OCI-M2 (cell line): ENCODE data around the gene NT5C1B.

Experiments
- DNase-seq: peaks from one replicate; lab custom pipeline; 2025; ENCODE audit not compliant: unreplicated experiment; lab: John Stamatoyannopoulos, UW

The NT5C1B gene

DNA sequence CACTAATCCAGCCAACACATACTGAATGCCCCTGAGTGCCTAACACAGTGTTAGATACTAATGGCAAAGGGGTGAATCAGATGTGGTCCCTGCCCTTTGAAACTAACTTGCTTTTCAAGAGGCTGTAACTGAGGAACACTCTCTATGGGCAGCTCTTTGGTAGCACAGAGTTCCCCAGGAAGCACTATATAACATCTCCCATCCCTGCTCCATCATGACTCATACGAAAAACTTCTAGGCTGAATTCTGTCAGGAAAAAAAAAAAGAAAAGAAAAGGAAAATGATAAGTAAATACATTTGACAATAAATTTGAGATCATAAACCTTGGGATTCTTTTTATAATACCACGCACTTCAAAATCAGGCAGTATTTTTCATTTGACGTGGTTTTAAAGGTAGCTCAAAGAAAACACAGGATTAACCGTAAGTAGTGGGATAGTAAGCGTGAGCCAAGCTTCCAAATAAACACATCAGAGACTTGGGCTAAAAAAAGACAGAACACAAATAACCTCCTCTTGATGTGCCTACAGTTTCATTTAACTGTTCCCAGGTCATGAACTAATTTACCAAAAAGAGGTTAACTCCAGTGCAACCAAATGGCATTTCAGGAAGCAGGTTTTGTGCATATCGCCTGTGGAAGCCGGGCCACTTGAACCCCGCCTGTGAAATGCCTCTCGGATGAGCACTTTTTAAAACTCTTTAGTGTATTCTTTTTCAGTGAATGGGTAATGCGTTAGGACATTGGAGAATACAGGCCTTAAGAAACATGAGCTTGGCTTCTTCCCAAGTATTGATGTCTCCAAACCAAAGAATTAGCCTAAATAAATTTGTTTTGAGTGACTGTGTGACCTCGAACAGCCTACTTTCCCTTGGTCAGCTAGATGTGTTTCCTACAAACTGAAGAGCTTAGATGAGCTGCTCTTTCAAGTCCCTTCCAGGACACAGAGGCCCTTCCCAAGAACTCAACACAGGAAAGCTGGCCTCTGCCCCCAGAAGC is 71.0 kb downstream of the NT5C1B start:
- DNase-seq = no peak

DNA sequence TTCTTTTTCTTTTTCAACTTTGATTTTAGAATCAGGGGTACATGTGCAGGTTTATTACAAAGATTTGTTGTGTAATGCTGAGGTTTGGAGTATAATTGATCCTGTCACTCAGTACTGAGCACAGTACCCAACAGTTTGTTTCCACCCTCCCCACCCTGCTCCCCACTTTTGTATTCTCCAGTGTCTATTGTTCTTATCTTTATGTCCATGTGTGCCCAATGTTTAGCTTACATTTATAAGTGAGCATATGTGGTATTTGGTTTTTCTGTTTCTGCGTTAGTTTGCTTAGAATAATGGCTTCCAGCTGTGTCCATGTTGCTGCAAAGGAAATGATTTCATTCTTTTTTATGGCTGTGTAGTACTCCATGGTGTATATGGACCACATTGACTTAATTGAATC is 72.0 kb downstream of the NT5C1B start:
- no peak for DNase-seq

DNA sequence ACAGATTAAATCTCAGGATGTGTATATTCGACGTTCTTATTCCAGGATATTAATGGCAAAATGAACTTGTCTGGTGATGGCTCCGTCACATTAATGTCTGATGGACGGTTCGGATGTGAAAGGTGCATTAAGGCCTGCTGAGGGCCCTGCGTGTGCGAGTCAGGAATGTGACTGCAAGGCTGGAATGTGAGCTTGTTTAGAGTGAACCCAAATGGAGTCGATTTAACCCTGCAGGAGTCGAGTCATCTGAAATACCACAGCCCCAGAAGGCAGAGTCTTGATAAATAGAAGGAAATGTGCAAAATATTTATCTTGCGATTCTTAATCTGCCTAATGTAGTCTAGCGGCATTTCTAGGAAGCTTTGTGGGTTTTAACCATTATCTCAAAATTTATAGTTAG is 73.3 kb downstream of the NT5C1B start:
- no peak for DNase-seq

DNA sequence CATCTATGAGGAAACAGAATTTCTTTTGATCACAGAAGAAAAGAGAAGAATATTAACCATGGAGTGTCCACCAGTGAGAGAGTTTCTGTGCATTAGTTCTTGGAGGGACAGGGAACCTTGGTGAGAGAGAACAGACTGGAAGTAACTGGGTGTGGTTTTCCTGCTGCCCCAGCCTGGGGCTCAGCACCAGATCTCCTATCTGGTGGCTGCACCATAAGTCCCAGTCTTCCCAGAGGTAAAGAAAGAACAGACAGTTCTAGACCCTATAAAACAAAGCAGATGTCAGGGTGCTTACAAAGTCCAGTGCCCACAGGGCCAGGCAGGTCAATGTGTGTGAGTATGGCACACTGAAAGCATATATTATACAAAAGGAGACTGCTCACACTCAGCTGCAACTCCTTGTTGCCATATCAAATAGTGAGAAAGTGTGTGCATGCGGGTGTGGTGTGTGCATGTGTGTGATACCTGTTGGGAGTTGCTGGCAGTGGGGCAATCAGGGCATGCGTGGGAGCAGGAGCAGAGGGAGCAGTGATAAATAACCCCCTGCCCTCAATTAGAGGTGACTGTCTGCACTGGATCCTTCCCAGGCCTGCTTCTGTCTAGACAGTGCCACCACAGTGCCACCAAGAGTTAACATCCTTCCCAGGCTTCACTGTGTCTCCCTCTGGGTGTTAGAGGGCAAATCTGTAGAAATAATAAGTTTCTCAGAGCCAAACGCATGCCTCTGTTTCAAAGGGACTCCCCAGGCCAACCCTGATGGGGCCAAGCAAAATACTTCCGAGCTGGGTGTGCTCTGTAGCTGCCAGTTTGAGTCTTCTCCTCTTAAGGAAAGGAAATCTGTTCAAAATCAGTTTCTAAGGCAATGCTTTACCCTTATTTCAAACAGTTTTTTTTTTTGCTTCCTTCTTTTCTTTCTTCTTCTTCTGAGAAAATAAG is 74.6 kb downstream of the NT5C1B start:
- DNase-seq = no peak
